ENCODE results near the gene GPC3. TPM values are rescaled to one million over a fixed set of nuclear protein-coding genes. Genes with fewer than 3 reads are reported as not detected.

GPC3 gene
- total and polyA plus RNA-seq, 7 donors, result 0.43 to 2.3 (median 1.4) TPM

DNA sequence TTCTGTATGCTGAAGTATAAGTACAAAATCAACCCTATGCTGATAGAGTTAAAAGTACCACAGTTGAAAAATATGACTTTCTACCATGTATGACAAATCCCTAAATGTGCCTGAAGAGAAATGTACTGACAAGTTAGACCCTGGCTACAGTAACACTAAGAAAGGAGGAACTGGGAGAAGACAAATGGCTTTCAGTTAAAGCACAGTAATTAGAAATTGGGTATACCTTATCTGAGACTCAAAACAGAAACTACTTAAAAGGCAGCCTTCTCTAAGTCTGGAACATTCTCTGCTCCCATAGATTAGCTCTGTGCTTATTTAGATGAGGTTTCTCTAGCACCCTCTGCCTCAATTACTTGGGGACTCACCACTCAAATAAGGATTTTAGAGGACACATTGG is 189.1 kb downstream of the GPC3 start:
- Histone ChIP-seq H3K4me1 (no peaks in the 10 kb centered on the region), H3K27ac (no peak overlapping the region), H3K27me3 (ENCODE audit: insufficient read depth in 3 of 3, low read length in 2 of 3) (peaks cover 0 to 13% (median 0%) of the 10 kb centered on the region in 3 donors), H3K4me3 (no peak overlapping the region), H3K9me3 (no peaks in the 10 kb centered on the region), H3K36me3 (ENCODE audit: insufficient read depth in 1 of 2, low read depth in 1 of 2) (no peaks in the 10 kb centered on the region)
- ATAC-seq (no peak), DNase-seq (no peak)
- intact Hi-C loops (cut with DNase I), result loop anchor here in 1 of 2 donors (10.0 kb wide), 1 partner anchor 599 kb away; no protein-coding TSS in a partner anchor
- TF ChIP-seq, protein P1, sequence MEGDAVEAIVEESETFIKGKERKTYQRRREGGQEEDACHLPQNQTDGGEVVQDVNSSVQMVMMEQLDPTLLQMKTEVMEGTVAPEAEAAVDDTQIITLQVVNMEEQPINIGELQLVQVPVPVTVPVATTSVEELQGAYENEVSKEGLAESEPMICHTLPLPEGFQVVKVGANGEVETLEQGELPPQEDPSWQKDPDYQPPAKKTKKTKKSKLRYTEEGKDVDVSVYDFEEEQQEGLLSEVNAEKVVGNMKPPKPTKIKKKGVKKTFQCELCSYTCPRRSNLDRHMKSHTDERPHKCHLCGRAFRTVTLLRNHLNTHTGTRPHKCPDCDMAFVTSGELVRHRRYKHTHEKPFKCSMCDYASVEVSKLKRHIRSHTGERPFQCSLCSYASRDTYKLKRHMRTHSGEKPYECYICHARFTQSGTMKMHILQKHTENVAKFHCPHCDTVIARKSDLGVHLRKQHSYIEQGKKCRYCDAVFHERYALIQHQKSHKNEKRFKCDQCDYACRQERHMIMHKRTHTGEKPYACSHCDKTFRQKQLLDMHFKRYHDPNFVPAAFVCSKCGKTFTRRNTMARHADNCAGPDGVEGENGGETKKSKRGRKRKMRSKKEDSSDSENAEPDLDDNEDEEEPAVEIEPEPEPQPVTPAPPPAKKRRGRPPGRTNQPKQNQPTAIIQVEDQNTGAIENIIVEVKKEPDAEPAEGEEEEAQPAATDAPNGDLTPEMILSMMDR (IDR thresholded peaks at IDR 0.05), result no peak

DNA sequence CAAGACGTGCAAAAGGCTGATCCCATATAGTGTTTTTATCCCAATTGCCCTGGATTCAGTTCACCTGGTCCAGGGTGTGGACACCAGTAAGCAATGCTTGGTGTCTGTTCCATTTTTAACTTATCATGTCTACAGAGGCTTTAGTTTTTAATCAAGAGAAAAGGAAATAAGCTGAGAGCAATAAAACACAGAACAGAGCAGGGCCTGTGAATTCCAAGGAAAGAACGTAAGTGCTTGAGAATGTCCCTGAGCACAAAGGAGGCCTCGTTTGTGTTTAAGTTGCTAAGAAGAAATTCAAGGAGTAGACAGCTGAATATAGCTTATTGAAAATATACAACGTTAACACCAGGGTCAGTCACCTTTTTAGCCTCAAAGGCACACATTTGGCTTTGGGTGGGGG is 191.3 kb downstream of the GPC3 start:
- H3K27ac ChIP-seq, result no peak overlapping the region
- no peaks in the 10 kb centered on the region for H3K9me3 ChIP-seq
- TF ChIP-seq, protein P1 (IDR thresholded peaks at IDR 0.05), result no peak
- no peak for ATAC-seq
- H3K27me3 ChIP-seq (ENCODE audit: insufficient read depth in 3 of 3, low read length in 2 of 3), result peaks cover 0 to 12% (median 0%) of the 10 kb centered on the region in 3 donors
- intact Hi-C loops (cut with DNase I), result loop anchor here (5.0 to 10.0 kb wide), 4 partner anchors 128 to 603 kb away; no protein-coding TSS in a partner anchor
- WGBS, 3 donors, result 49 to 77% (median 70%) methylated on average over 4 of the region's 4 CpGs
- no peak for DNase-seq
- no peaks in the 10 kb centered on the region for H3K4me1 ChIP-seq
- no peaks in the 10 kb centered on the region for H3K36me3 ChIP-seq (ENCODE audit: insufficient read depth in 1 of 2, low read depth in 1 of 2)
- no peak overlapping the region for H3K4me3 ChIP-seq

GRCh38 chrX:133793626-133794025 is 191.8 kb downstream of the GPC3 start:
- peaks cover 0 to 16% (median 0%) of the 10 kb centered on the region in 3 donors for H3K27me3 ChIP-seq (ENCODE audit: insufficient read depth in 3 of 3, low read length in 2 of 3)
- no peak overlapping the region for H3K27ac ChIP-seq
- 86 to 91% (median 87%) methylated on average over 2 of the region's 2 CpGs for WGBS, 3 donors
- no peak overlapping the region for H3K4me3 ChIP-seq
- no peak for ATAC-seq
- H3K36me3 ChIP-seq (ENCODE audit: insufficient read depth in 1 of 2, low read depth in 1 of 2), result no peaks in the 10 kb centered on the region
- intact Hi-C loops (cut with DNase I), result loop anchor here (5.0 to 10.0 kb wide), 4 partner anchors 129 to 604 kb away; no protein-coding TSS in a partner anchor
- TF ChIP-seq, protein P1 (IDR thresholded peaks at IDR 0.05), result no peak
- DNase-seq, result no peak
- H3K9me3 ChIP-seq, result no peaks in the 10 kb centered on the region
- H3K4me1 ChIP-seq, result no peaks in the 10 kb centered on the region

GRCh38 chrX:133792198-133792953 is 193.0 kb downstream of the GPC3 start:
- H3K36me3 ChIP-seq (ENCODE audit: insufficient read depth in 1 of 2, low read depth in 1 of 2), result no peaks in the 10 kb centered on the region
- WGBS, 3 donors, result 0 to 7% (median 3%) methylated on average over 5 to 7 of the region's 7 CpGs
- TF ChIP-seq, protein P1 (IDR thresholded peaks at IDR 0.05), result peak; percentile 91
- H3K4me3 ChIP-seq, result peak overlapping the region; percentile 26
- H3K27me3 ChIP-seq (ENCODE audit: insufficient read depth in 3 of 3, low read length in 2 of 3), result peaks cover 0 to 11% (median 0%) of the 10 kb centered on the region in 3 donors
- intact Hi-C loops (cut with DNase I), result loop anchor here (5.0 to 10.0 kb wide), 4 partner anchors 130 to 605 kb away; no protein-coding TSS in a partner anchor
- DNase-seq, result peak; percentile 30 to 65
- ATAC-seq, result peak; percentile 68 to 86 (median 82)
- H3K9me3 ChIP-seq, result no peaks in the 10 kb centered on the region
- no peak overlapping the region for H3K27ac ChIP-seq
- no peaks in the 10 kb centered on the region for H3K4me1 ChIP-seq
